ENCODE measurements around the gene TRIM58.

The TRIM58 gene, protein sequence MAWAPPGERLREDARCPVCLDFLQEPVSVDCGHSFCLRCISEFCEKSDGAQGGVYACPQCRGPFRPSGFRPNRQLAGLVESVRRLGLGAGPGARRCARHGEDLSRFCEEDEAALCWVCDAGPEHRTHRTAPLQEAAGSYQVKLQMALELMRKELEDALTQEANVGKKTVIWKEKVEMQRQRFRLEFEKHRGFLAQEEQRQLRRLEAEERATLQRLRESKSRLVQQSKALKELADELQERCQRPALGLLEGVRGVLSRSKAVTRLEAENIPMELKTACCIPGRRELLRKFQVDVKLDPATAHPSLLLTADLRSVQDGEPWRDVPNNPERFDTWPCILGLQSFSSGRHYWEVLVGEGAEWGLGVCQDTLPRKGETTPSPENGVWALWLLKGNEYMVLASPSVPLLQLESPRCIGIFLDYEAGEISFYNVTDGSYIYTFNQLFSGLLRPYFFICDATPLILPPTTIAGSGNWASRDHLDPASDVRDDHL

DNA sequence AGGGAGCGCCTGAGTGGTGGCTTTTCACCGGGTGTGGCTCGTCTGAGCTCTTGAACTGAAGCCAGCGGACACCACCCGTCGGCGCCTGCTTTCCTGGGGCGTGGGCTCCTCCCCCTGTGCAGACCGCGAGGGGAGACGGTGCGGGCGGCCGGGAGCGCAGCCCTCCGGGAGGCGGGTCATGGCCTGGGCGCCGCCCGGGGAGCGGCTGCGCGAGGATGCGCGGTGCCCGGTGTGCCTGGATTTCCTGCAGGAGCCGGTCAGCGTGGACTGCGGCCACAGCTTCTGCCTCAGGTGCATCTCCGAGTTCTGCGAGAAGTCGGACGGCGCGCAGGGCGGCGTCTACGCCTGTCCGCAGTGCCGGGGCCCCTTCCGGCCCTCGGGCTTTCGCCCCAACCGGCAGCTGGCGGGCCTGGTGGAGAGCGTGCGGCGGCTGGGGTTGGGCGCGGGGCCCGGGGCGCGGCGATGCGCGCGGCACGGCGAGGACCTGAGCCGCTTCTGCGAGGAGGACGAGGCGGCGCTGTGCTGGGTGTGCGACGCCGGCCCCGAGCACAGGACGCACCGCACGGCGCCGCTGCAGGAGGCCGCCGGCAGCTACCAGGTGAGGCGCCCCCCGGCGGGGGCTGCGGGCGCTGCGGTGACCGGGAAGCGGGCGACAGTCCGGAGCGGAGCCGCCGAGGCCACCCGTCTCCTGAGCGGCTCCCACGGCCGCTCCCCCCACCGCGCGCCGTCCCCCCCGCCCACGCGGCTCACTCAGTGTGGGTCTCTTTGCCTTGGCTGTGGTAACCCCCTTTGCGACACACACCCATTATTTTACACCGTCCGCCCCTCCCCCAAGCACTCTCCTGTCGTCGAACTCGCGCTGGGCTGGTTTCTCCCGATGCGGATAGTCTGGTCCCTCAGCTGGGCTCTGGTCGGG is at the start of gene TRIM58:
Gene TRIM58, plus strand, starts transcription at position 119 of the 916 bp plus-strand sequence. Its CDS starts 60 bp downstream, at position 179.
- DNase-seq: no peak

DNA sequence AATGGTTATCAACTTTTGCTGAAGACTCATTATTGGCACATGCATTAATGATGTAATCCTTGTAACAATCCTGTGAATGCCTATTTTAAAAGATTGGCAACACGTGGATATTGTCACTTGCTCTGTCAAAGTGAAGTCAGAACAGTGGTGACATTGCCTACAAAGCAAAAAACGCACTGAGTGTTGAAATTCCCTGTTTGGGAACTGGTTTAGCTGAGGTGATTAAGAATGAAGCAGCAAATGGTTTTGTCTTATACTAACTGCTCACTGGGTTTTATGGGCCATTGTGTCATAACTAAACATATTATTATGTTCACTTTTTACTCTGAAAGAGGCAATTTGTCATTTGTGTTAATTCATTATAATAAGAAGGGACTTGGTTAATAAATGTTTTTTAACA is 44.4 kb upstream of the TRIM58 start:
- no peak for DNase-seq

DNA sequence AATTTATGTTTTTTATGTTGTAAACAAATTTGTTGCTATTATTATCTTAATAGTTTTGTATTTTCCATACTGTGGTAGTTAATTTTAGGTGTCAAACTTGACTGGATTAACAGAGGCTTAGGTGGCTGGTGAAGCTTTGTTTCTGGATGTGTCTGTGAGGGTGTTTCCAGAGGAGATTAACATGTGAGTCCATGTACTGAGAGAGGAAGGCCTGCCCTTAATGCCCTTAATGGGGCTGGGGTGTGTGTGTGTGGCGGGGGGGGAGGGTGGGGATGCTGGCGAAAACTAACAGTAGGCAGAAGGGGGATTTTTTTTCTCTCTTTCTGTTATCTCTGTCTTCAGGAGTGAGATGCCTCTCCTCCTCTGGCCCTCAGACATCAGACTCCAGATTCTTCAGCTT is 34.9 kb upstream of the TRIM58 start:
- DNase-seq: no peak

DNA sequence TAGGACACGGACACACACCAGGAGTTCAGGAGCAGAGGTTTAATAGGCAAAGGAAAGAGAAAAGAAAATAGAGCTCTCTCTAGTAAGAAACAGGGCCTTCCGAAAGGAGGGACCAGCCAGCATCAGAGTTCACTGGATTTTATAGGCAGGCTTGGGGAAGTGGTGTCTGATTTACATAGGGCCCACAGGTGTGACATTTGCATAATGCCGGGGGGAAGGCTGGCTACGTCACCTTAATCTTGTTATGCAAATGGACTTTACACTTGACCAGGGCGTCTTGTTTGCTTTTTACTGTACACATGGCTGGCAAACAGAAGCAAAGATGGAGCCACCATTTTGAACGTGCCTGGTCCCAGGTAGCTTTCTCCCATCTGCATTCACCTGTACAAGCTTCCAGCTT is 33.0 kb upstream of the TRIM58 start, which contains the start of gene OR14A16:
Gene OR14A16, minus strand, starts transcription at position 97 of the 400 bp plus-strand sequence. CDS start 8,390 bp downstream, outside the sequence.
- no peak for DNase-seq

DNA sequence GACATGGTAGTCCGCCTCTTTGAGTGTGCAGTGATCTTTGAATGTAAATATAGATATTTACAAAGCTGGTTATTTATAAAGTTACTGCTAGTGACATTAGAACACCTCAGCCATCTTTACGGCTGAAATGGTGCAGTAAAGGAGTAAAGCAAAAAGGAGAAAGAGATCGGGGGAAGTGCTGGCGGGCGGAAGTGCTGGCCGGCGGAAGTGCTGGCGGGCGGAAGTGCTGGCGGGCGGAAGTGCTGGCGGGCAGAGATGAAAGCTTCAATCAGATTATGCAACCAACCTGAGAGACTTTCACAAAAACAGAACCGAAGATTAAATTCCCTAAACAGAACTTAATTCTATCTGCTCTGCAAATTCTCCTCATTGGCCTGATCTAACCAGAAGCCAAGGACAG is 31.6 kb upstream of the TRIM58 start:
- DNase-seq: no peak

DNA sequence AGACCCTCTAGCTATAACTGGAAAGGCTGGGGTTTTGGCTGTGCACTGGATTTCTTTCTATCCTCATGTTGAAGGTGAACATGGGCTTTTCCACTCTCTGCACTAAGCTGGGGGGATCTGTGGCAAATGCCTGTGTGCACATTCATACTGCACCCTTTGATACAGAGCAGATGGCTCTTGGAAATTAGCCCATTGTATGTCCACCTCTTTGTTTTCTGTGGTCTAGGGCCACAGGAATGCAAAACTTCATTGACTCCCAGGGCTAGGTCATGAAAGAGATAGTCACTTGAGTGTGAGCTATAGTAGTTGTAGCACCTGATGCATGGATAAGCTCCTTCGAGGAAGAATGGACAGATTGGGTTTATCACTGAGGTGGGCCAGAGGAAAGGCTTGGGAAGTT is 27.3 kb upstream of the TRIM58 start:
- no peak for DNase-seq

DNA sequence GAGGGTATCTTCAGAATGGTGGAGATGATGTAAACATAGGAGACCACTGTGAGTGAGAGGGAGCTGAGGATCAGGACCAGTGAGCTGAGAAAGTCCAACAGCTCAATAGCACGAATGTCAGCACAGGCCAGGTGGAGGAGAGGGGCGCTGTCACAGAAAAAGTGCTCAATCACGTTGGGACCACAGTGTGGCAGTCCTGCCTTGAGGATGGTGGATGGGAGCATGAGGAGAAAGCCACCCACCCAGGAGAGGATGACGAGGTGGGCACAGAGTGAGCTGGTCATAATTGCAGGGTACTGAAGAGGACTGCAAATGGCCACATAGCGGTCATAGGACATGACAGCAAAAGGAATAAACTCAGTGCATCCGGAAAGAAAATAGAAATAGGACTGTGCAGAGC is 23.4 kb upstream of the TRIM58 start:
- no peak for DNase-seq

DNA sequence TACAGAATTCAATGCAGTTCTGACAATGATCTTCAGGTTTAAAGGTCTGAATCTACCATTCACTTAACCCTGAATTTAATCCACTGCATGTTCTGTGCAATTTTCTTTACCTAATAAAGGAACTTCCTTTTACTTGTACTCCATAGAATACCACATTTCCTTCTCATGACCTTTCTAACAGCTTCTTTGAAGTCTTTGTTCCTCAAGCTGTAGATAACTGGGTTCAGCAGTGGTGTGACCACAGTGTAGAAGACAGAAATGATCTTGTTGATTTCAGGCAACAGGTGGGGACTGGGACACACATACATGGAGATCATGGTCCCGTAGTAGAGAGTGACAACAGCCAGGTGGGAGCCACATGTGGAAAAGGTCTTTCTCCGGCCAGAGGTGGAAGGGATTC is 16.2 kb upstream of the TRIM58 start:
- no peak for DNase-seq

DNA sequence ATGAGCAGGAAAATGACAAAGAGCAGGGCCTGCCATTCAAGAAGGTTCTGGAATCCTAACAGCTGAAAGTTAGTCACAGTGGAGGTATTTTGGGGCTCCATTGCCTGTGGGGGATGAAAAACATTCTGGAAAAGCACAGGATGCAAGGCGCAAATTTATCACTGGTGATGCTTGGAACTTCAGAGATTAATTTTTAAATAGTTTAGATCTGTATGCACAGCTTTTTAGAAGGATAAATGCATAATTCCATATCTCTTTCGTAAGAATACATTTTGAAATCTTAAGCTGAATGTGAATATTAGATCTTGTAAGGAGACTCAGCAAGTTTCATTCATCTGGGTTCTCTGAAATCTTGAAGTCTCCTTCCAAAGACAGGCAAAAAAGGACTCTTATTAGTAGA is 15.2 kb upstream of the TRIM58 start, which contains the start of gene OR11L1:
Gene OR11L1, minus strand, starts transcription at position 101 of the 400 bp plus-strand sequence. Its CDS starts 0 bp downstream, at position 101.
- no peak for DNase-seq

DNA sequence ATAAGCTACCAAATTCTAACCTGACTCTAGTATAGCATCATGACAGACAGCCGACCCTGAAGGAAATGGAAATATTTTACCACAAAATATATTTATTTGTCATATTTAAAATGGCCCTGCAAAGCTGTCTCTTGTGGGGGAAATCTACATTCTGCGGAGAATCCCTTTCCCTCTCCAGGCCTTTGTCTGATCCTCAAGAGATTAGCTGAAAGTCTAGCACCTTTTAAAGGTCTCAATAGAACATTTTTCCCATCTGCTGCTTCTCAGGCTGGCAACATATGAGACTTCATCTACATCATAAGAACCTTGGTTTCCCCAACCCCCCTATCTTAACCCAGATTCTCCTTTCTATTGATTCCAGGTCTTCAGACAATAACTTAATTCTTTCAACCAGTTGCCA is 13.6 kb upstream of the TRIM58 start:
- no peak for DNase-seq

DNA sequence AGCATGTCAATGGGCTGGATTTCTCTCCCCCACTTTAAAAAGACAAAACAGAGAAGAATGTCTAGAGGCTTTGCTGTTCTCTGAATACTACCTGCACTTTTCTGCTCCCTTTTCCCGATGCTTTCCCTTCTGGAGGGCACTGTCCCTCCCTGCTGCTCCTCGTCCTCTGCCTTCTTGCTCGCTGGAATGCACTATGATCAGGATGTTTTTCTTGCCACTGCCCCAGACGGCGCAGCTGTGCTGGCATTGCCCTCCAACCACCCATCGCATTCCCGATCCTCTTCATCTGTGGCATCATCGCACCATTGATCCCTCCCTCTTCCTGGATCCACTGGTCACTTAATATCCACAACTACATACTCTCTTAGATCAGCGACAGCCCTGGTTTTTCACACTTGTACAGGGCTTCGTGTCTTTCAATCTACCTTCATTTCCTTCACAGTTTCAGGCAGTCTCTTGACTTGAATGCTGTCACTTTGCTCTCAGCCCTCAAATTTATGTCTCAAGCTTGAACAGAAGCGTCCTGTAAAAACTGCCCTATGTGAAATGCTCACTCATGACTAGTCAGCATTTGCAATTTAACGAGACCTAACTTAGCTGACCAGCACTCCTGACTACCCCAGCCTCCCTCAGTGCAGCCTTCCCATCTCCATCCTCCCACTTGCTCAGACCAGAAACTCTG is 11.8 kb upstream of the TRIM58 start:
- DNase-seq: no peak

DNA sequence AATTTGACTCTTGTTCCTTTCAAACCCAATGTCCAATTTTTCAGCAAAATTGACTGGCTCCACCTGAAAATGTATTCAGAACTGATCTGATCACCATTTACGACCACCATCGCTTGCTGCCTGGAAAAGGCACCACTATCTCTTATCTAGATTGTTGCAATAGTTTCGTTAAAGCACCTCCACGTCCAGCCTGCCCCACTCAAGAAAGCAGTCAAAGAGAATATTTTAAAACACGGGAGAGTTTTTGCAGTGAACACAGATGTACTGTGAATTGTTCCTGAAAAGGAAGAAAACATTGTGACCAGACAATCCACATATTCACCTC is 11.3 kb upstream of the TRIM58 start:
- no peak for DNase-seq

DNA sequence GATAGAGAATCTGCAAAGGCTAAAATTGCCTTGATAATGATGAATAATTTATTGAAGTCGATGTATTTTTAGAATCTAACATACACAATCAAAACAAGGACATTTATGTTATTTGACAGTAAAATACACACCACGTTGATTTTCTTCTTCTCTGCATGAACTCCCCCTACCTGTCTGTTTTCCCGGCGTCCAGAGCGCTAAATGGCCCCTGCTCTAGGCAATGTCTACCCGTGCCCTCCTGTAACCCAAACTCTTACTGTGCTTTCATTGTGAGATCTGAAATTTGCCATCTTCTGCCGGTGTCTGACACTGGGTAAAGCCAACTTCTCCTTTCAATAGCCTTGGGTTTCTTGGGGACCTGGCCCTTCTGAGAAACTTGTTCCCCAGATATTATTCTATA is 8.6 kb upstream of the TRIM58 start:
- no peak for DNase-seq

DNA sequence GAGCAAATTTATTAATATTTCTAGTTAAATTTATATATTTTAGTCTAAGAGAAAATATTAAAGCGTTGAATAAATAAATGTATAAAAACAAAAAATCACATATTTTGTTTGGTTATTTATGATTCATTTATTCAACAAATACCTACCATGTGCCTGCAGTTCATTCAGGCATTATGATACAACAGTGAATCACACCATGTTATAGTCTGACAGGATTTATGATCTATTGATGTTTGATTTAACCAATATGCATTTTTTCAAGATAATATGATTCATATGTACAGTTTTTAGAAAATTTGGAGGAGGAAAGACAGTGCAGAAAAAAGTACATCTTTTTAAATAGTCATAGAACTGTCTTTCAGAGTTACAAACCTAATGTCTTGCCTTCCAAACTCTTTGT is 7.4 kb upstream of the TRIM58 start:
- DNase-seq: no peak

DNA sequence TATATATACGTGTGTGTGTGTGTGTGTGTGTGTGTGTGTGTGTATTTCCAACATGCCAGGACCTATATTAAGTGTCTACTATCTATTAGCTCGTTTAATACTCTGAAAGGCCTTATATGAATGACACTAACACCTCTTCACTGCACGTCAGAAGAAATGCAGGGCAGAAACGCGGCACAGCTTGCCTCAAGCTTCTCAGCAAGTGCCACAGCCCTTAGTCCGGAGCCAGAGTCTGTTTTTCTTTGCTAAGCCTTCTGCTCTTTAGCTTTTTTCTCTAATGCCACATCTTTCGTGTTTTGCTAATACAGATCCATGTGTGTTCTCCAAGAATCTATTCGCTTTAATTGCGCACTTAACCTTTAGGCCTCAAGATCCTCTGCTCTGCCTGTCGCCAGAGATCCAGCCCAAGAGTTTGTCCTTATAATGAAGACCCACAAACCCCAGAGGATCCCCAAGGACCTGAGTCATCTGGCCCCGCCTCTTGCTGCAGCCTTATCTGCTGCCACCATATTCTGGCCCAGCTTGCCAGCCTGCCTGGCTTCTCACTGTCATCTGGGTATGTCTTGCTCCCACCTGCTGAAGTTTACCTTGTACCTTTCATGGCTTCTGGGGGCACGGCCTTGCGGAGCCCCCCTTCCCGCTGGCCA is 2.0 kb upstream of the TRIM58 start:
- DNase-seq: no peak

DNA sequence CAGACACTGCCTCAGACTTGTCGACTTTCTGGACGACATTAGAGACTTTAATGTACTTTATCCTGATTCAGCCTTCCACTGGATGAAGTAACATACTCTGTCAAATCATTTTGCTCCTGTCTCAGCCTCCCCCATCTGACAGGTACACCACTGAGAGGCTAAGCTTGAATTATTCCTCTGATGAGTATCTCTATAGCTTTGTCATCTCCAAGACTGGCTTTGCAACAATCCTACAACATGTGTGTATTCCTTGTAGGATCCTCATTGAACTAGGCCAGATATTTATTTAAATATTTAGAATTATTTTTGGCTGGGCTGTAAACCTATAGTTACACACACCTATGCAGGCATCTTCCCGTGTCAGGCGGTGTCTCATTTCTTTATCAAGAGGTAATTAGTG is 1.1 kb upstream of the TRIM58 start:
- DNase-seq: no peak

DNA sequence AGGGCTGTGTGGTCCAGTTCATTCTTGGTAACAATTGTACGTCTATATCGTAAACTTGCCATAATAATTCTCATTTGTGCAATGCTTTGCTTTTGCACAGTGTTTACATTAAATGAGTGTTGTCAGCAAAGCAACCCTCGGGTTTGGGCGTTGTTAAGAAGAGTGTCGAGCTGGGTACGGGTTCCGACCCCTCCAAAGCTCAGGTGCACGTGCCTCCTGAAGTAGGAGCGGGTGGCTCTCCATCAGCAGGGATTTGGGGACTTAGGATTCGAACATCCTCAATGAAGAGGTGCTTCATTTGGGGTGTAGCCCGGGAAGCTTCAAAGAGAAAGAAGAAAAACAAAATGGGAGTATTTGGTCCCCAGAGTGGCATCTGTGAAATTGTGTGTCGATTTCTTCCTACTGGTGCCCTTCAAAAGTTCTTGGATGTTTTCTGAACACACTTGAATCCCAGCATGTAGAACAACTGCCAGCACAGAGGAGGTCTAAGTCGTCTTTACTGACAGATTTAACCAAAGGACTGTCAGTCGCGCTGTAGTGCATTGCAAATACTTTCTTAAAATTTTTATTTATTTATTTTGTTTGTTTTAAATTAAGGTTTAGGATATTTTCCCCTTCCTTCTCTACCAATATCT is 1.1 kb downstream of the TRIM58 start:
- DNase-seq: no peak

DNA sequence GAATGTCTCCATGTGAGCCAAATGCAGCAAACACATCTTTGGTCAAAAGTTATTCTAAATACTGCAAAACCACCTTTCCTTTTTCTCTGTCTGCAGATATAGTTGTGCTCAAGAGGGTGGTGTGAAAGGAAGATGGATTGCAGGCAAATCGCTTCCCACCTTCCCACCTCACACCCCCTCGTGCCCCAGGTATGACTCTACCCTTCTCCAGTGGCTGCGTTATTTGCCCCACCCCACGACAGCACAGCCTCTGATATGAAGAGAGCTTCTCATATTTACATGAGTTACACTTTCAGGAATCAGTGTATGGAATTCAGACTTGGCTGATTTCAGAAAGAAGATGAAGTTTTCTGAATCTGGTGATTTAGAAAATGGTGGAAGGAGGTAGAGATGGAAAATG is 5.8 kb downstream of the TRIM58 start:
- no peak for DNase-seq

DNA sequence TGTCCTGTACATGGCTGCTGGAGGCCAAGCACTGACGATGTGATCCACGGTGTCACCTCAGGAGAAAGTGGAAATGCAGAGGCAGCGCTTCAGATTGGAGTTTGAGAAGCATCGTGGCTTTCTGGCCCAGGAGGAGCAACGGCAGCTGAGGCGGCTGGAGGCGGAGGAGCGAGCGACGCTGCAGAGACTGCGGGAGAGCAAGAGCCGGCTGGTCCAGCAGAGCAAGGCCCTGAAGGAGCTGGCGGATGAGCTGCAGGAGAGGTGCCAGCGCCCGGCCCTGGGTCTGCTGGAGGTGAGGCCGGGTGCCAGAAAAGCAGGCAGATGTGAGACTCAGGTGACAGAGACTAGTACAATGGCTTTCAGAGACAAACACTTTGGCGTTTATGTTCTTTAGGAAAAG is 7.7 kb downstream of the TRIM58 start:
- DNase-seq: no peak

DNA sequence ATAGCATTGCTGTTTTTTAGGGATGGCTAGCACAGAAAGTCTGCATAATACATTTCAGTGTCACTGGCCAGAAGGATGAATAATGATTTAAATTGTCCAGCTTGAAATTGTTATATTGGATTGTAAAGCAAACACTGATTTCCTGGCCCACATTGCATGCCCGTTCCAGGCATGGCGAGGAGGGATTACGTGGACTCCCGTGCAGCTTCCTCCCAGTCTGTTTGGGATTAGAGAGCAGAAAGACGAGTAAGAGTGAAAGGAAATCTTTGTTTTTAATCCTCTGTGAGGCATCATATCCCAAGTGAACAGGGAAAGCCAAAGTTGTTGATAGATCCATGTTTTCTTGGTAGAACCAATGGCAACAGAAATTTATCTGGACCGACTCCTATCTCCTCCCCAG is 8.4 kb downstream of the TRIM58 start:
- DNase-seq: no peak

DNA sequence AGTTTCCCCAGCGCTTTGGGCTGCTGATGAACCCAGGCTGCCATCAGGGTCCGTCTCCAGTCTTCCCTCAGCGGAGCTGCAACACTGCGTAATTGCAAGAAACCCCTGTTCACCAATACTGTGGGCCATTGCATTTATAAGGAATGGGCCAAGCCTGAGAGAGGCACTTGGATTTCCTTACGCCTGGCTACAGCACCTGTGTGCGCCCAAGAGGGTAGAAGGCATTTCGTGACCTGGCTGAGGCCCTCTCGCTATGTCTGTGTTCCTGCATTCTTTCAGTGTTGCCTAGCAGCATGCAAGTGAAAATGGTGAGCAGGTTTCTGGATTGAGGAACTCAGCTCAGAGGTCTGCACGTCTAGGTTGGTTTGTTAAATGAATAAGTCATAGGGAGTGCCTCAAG is 26.4 kb downstream of the TRIM58 start:
- DNase-seq: no peak

DNA sequence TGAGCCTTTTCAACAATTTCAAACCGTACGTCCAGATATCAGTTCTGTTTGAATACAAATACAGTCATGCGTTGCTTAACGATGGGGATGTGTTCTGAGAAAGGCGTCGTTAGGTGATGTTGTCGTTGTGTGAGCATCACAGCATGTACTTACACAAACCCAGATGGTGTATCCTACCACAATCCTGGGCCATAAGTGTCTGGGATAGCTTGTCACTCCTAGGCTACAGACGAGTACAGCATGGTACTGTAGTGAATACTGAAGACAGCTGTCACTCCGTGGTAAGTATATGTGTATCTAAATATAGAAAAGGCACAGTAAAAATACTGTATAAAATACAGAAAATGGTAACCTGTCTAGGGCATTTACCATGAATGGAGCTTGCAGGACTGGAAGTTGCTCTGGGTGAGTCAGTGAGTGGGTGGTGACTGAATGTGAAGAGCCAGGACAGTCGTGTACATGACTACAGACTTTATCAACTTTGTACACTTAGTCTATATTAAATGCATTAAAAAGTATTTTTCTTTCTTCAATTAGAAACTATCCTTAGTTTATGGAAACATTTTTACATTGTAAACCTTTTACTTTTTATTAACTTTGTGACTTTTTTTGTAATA is 27.9 kb downstream of the TRIM58 start:
- DNase-seq: no peak
